Activated CD4-positive, alpha-beta T cell treated with anti-CD3 and anti-CD28 coated beads for 24 hours (primary cell): ENCODE results near the gene PADI2.
A peak's percentile ranks its signal among the peaks of the same experiment; 100 is the strongest.
"Not testable (repeated sequence)": the region's sequence is repeated elsewhere in the genome, so short reads cannot be mapped to it uniquely, and the experiment has no call there.

Source experiments
- DNase-seq, 2 donors: peaks; one replicate each; pipeline ENCODE4 v3.0.0-alpha.2; 2020; ENCODE audit warnings: low read depth in 2 of 2

The PADI2 gene

DNA sequence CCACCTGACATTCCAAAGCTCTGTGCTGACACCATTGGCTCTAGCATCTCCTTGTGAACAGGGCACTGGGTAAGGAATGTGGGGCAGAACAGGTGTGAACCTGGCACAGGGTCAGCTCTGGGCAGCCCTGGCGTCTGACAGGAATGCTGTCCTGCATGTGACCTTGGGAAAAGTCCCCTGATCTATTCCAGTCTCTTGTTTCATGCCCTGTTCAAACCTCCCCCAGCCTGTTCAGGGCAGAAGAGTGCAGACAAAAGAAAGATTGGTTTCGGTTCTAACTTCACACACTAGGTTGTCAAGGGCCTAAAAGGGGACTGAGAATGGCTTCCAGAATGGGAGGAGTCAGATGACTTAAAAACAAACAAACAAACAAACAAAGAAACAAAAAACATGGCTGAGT, 37.8 kb downstream of the PADI2 start:
- no peak for DNase-seq

DNA sequence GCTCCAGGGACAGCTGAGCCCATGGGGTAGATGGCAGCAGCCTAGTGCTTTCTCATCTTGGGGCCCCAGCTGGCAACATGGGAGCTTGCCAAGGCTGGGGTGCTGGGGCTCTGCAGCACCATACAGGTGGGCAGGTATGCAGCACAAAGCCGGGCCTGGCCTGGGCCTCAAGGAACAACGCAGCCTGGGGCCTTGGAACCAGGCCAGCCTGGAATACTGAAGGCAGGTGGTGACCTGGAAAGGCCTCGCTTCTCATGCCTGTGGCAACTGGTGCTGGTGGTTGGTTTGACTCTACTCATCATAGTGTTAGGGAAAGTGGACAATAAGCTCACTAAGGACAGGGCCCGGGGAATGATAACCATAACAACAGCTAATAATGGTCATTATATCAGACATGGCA, 38.4 kb downstream of the PADI2 start:
- no peak for DNase-seq

- DNase-seq = no peak
Observed at GRCh38 chr1:17080085-17080759, 39.0 kb downstream of the PADI2 start.

GRCh38 chr1:17078991-17079868, 40.0 kb downstream of the PADI2 start:
- DNase-seq = no peak

DNA sequence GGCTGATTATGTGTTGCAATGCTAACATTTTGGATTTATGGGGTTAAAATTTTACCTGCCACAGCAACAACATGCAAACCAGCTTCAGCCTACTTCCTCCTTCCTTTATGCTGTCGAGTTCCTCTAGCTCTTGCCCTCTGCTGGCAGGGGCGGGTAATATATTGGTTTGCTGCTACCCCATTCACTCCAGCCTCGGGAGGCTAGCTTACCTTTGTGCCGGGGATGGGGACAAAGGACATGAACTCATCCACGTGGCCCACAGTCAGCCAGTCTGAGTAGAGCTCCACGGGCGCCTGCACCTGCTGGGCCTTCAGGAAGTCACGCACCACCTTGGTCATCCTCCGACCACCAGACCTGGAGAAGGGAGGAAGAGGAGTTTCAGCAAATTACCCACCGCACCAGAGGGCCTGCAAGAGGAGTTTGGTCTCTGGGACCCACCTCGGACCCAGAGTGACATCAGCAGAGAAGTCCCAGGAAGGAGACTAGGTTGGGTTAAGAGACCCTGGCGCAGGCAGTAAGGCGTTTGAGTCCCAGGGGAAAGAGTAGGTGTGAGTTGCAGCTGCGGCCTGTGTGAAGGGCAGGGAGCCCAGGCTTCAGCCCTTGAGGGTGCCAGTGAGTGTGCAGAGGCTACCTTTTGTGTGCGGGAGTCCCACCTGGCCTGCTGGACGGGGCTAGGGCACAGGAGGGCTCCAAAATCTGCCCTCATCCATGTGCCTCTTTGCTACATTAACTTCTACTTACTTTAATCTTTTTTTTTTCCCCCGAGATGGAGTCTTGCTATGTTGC, 43.6 kb downstream of the PADI2 start:
- DNase-seq = no peak

- no peak for DNase-seq
Observed at GRCh38 chr1:17071794-17072193, 47.5 kb downstream of the PADI2 start.

GRCh38 chr1:17070163-17070525, 49.1 kb downstream of the PADI2 start:
- no peak for DNase-seq

- no peak for DNase-seq
Observed at GRCh38 chr1:17069452-17070162, 49.6 kb downstream of the PADI2 start.

- DNase-seq = no peak
Observed at GRCh38 chr1:17068789-17069188, 50.5 kb downstream of the PADI2 start.

GRCh38 chr1:17067465-17068240, 51.6 kb downstream of the PADI2 start:
- DNase-seq = no peak

DNA sequence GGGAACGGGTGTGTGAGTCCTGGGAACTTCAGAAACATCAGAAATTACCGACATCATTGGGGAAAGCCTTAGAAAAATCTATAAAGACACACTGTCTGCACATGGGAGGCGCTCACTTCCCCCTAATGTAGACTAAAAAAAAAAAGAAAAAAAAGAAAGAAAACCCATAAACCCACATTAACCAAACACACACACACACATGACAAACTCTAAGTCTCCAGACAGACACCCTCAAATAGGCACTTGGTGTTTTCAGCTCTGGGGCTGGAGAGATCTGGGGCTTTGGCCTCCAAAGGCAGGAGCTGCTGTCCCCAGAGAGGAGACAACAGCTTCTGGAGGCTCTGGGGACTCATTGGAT, 52.2 kb downstream of the PADI2 start:
- DNase-seq = no peak

- DNase-seq = no peak
Observed at GRCh38 chr1:17066361-17067068, 52.7 kb downstream of the PADI2 start.

DNA sequence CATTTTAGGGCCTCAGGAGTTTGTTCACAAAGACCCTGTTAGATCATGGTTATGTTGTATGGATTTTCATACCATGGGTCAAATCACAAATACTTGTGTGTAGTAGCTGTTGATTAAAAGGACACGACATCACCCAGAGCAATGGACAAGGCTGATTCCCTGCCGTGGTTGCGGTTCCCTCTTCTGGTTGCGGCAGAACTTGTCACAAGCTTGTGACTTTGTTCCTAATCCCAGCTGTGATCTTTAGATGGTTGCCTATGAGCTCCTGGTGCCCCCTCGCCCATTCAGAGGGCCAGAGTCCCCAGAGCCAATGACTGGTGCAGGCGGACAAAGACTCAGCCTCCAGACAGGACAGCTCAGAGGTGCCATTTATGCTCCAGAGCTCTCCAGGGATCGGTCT, 53.6 kb downstream of the PADI2 start:
- DNase-seq = no peak

DNA sequence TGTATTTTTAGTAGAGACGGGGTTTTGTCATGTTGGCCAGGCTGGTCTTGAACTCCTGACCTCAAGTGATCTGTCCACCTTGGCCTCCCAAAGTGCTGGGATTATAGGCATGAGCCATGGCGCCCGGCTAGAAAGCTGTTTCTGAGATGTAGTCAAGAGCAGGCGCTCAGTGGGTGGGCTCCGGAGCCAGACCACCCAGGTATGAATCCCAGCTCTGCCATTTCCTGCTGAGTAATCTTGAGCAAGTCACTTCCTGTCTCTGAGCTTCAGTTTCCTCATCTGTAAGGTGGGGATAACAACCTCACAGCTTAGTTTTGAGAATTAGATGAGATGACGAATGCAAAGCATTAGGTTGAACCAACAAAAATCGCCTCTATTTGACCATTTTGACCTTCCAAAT, 56.5 kb downstream of the PADI2 start:
- not testable (repeated sequence) for DNase-seq

- DNase-seq = no peak
Observed at GRCh38 chr1:17061892-17062291, 57.4 kb downstream of the PADI2 start.

DNA sequence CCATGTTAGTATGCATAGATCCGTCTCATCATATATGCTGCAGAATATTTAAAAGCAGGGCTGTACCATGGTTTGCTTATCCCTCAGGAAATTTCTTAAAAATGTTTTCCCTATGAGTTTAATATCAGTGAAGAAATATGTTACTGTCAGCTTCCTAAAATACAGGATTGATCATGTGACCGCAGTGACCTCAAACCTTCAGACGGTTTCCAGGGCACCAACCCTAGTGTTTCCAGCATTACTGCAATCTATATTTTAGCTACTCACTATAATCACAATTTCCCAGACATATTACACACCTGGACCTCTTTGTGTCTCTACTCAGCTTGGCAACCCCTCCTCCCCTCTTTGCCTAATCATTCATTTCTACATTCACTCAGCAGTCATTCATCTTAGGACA, 57.8 kb downstream of the PADI2 start:
- no peak for DNase-seq

GRCh38 chr1:17060306-17060749, 58.9 kb downstream of the PADI2 start:
- no peak for DNase-seq

- DNase-seq = peak in 1 of 2 donors; percentile 6
Observed at GRCh38 chr1:17059391-17060305, 59.6 kb downstream of the PADI2 start.

DNA sequence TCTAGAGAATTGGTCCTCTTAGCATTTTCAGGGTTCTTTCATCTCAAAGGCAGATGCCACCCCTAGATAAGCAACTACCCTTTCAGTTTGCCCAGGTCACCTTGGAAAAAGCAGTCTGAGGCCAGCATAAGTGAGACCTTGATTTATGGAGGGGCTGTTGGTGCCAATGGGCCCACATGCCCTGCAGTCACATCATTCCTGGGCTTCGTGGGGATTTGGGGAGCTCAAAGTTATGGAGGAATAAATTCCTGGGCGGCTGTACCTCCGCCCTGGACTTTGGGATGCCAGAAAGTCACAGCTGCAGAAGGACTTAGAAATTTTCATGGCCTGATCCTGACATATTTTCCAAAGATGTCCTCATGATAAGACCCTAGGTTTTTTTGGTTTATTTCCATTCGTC, 62.7 kb downstream of the PADI2 start:
- DNase-seq = no peak
